GM19043 (cell line): ENCODE data around the gene ABHD4.
A peak's percentile ranks its signal among the peaks of the same experiment; 100 is the strongest.
"Not testable (repeated sequence)": the region's sequence is repeated elsewhere in the genome, so short reads cannot be mapped to it uniquely, and the experiment has no call there.

Experiments
- ATAC-seq: cut with Tn5 transposase; IDR thresholded peaks from one replicate; pipeline ENCODE4 v1.9.1; 2021; ENCODE audit warnings: low read depth; ENCODE audit not compliant: unreplicated experiment

ABHD4 gene

DNA sequence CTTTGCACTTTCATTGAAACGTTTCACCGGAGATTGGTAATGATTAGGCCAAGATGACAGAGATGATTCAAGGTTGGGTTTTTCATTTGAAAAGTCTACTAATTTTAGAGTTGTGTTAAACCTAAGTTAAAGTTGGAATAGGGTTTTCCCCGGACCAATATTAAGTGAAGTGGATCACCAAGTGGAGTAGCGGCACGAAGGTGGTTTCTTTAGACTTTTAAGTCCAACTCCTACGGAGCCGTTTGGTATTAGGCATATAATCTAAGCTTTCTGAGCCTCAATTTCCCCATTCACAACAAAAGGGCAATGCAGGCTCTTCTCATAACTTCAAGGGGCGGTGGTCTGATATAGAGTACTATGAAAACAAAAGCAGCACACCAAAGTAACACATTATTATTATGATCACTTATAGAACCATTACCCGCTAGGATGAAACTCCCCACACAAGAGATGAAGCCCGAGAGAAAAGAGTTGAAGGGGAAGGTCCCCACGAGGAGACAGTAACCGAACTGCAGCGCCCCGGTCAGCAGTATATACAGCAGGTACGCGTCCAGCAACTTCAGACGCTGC lies 9.5 kb upstream of the ABHD4 start:
- no peak for ATAC-seq

DNA sequence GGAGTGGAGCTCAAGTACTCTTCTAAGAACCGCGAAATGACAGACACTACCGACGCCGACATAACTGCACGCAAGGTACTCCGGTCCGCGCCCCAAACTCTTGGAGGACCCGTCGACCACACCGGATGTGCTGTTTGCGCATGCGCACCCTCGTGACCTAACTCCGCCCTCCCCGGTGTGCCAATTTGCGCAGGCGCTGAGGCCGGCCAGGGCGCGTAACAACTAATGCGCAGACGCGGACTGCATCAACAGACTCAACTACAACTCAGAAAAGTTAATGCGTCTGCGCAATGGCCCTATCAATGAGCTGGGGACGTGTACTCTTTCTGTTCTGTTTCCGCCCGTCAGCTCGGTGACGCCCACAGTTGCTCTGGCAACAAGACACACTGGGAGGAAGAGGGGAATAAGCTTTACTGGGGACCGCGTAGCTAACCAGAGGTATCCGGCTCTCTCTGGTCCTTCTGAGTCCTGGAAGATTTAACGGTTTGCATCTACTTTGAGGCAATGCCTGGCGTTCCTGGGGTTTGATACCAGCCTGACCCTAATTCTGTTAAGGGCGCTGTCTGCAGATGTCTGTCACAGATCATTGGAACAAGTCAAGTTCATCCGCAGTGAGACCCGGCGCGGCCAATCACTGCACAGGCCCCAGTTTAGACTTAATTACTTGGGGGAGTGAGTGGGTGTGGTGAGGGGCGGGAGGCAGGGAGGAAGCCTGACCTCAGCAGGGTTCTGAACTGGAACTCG lies 8.8 kb upstream of the ABHD4 start, which contains the start of gene DAD1:
TSS of gene DAD1 (minus strand) at position 129 of the 744 bp plus-strand sequence. CDS start at position 62, 67 bp downstream.
- ATAC-seq: peak; percentile 92

DNA sequence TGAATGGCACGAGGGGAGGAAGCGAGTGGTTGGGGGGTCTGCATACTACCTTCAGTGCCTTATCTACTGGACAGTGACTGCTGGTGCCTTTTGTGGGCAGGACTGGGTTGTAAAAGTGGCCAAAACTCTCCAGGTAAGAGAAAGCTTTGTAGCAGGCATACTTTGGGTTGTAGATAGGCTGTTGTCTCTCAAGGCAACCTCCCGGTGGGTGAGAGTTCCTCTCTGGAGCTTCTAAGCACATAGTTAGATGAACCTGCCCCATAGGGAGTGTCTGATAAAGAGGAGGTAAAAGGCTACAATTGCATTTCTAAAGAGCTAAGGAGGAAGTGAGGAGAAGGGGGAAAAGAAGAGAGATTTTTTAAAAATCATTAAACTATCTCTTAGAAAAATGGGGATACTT lies 4.9 kb upstream of the ABHD4 start:
- no peak for ATAC-seq

- no peak for ATAC-seq
These were observed 4.5 kb upstream of the ABHD4 start for GRCh38 chr14:22593601-22594000.

- ATAC-seq: no peak
These were observed 3.9 kb upstream of the ABHD4 start for GRCh38 chr14:22594156-22594716.

DNA sequence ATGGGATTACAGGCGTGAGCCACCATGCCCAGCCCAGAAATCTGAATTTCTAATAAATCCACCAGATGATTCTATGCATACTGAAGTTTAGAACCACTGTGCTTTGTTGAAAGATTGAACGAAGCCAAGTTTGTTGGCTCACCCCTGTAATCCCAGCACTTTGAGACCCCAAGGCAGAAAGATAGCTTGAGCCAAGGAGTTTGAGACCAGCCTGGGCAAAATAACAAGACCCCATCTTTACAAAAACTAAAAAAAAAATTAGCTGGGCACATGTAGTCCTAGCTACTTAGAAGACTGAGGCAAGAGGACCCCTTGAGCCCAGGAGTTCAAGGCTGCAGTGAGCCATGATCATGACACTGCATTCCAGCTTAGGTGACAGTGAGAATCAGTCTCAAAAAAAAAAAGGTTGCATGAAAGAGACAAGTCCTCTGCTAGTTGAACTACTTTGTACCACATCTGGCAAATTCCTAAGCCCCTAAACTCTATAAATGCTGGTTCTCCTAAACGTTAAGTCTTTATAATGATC lies 1.7 kb upstream of the ABHD4 start:
- no peak for ATAC-seq

- ATAC-seq: no peak
These were observed 835 bp upstream of the ABHD4 start for GRCh38 chr14:22597265-22597664.

DNA sequence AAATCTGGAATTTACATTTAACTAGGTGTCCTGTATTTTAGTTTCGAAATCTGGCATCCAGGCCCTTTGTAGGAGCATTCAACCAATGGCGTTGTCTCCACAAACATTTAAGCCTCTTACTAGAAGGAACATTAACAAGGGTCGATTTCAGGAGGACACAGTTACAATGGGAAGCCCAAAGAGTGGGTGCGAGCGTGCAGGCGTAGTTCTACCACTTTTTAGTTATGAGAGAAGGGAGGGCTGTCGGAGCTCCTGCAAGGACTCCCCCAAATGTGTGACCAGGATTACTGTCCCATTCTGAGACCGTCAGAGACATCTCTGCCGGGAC lies 365 bp upstream of the ABHD4 start:
- ATAC-seq: no peak

- ATAC-seq: peak; percentile 39
These were observed 770 bp downstream of the ABHD4 start for GRCh38 chr14:22598896-22599244.

- ATAC-seq: no peak
These were observed 1.2 kb downstream of the ABHD4 start for GRCh38 chr14:22599349-22599748.

GRCh38 chr14:22600027-22600426 lies 1.9 kb downstream of the ABHD4 start:
- ATAC-seq: no peak

DNA sequence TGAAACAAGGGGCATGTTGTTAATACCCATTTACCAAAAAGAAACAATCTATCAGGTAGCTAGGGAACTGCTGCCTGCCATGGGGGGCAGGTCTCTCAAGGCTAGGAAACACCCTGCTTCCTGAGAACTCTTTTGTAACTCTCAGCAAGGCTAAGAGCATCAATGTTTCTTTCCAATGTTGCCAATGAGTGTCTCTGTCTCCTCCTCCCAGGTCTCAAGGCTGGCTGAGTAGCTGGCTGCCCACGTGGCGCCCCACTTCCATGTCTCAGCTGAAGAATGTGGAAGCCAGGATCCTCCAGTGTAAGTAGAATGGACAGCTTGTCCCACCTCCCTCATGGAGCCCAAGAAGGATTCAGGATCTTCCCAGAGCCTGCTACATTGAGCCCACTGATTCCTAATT lies 3.4 kb downstream of the ABHD4 start:
- no peak for ATAC-seq

DNA sequence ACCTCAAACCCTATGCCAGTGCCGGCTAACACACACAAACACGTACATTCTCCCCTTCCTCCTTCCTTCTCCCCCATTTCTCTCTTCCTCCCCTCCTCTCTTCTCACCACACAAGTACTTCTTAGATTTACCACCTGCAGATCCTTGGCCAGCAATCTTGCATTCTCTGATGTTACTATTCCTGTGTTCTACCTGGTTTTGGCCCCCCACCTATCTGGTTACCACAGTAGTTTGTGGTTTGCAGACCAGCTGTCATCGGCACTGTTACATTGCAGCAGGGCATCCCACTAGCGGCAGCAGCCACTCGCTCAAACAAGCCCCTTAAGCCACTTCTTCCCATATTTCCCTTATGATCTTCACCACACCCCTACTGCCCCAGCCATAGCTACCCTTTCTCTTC lies 3.9 kb downstream of the ABHD4 start:
- no peak for ATAC-seq

- no peak for ATAC-seq
These were observed 4.8 kb downstream of the ABHD4 start for GRCh38 chr14:22602862-22603261.

DNA sequence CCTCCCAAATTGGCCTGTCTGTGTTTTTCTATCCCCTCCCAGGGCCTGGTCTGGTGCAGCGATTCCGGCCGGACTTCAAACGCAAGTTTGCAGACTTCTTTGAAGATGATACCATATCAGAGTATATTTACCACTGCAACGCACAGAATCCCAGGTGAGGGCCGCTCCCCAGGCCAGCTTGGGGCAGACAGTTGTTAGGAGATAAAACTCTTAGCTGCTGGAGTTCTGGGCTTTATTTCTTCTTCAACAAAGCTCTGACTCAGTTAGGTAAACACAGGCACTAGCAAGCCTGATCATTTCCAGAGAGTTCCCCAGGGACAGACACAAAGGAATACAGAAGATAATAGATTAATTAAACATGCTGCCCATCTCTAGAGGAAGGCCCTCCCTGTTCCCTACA lies 8.3 kb downstream of the ABHD4 start:
- no peak for ATAC-seq

GRCh38 chr14:22607291-22607690 lies 9.2 kb downstream of the ABHD4 start:
- ATAC-seq: no peak

- no peak for ATAC-seq
These were observed 12.8 kb downstream of the ABHD4 start for GRCh38 chr14:22610931-22611330.

- ATAC-seq: no peak
These were observed 15.1 kb downstream of the ABHD4 start for GRCh38 chr14:22613106-22613695.

DNA sequence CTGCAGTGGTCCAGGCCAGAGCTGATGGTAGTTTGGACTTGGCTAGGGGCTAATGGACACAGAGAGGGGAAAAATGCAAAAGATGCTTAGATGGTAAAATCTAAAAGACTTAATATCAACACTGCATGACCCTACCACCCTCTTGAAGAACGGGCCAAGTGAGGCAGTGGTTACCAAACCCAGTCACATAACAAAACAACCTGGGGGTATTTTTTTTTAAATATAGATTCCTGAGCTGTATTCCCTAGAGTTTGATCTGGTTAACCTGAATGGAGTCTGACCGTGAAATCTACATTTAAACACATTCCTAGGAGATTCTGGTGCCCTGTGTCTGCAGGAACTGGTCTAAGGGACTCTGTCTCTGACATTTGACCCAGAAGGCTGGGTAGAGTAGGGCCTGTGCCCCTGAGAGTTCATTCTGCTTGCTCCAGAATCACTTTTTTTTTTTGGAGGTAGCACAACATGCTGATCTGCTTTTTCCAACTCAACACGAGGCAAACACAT lies 15.7 kb downstream of the ABHD4 start:
- ATAC-seq: no peak

DNA sequence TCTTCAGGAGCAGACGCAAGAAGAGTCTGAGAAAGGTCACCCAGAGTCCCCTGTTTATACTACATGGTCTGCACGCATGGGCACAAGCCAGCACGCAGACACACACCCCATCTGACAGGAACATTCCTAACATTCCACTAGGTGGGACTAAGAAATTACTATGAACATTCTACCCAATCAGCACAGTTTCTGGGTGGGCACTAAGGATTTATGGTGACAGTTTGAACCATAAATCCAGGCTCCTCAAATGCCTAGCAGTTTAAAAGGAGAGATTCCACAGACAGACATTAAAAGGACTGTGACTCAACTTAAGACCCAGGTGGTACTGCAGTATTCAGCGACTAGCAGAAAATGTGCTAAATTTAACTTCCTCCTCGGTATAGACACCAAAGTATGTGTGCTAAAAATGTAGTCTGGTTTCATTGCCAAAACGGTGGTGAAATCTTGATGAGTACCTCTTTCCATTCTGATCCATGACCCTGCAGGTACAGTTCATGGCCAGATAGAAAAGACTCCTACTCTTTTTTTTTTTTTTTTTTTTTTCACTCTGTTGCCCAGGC lies 16.2 kb downstream of the ABHD4 start:
- ATAC-seq: no peak

DNA sequence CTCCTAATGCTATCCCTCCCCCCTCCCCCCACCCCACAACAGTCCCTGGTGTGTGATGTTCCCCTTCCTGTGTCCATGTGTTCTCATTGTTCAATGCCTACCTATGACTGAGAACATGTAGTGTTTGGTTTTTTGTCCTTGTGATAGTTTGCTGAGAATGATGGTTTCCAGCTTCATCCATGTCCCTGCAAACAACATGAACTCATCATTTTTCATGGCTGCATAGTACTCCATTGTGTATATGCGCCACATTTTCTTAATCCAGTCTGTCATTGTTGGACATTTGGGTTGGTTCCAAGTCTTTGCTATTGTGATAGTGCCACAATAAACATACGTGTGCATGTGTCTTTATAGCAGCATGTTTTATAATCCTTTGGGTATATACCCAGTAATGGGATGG lies 17.7 kb downstream of the ABHD4 start:
- not testable (repeated sequence) for ATAC-seq
